ENCODE data around the gene CDC14C.

DNA sequence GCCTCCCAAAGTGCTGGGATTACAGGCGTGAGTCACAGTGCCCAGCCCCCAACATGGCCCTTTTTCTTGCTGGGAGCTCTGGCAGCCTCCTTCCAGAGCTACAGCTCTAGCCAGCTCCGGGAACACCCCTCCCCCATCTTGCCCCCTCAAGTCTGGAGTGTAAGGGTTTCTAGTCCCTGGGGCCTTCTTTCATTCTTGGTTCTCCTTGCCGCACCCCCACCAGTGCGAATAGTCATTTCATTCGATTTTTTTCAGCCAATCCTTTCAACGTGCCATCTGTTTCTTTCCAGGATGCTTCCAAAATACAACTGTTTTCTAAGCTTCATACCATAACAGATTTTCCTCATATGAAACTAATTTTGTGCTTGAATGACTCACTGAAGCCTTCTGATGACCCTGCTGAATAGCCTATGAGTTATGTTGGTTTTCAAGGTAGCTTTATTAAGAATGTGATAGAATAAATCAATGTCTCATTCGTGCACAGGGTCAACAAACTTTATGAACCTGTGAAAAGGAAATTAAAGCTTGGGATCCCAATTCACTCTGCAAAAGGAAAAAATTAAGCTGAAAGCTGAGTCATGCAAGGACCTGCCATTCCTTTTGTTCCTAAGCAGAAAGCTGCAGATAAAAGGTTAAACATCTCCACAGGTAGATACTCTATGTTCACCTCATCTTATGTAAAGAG is 38.6 kb downstream of the CDC14C start:
- TF ChIP-seq, protein P1, sequence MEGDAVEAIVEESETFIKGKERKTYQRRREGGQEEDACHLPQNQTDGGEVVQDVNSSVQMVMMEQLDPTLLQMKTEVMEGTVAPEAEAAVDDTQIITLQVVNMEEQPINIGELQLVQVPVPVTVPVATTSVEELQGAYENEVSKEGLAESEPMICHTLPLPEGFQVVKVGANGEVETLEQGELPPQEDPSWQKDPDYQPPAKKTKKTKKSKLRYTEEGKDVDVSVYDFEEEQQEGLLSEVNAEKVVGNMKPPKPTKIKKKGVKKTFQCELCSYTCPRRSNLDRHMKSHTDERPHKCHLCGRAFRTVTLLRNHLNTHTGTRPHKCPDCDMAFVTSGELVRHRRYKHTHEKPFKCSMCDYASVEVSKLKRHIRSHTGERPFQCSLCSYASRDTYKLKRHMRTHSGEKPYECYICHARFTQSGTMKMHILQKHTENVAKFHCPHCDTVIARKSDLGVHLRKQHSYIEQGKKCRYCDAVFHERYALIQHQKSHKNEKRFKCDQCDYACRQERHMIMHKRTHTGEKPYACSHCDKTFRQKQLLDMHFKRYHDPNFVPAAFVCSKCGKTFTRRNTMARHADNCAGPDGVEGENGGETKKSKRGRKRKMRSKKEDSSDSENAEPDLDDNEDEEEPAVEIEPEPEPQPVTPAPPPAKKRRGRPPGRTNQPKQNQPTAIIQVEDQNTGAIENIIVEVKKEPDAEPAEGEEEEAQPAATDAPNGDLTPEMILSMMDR (IDR thresholded peaks at IDR 0.05) = no peak
- TF ChIP-seq POLR2A (IDR thresholded peaks at IDR 0.05) = no peak
